Panc1 (cell line): ENCODE data around the gene PIK3R1.

ENCODE experiments used
- POLR2AphosphoS5 ChIP-seq: IDR thresholded peaks from 2 replicates; pipeline ENCODE4 v1.6.1; 2012; ENCODE audit warnings: mild to moderate bottlenecking, low read depth, low read length, moderate library complexity
- REST ChIP-seq, 2 experiments: IDR thresholded peaks; 2 replicates each; pipeline ENCODE4 v1.6.1; 2011 to 2012; ENCODE audit warnings: low read depth in 2 of 2, control low read depth in 1 of 2, low read length in 1 of 2, mild to moderate bottlenecking in 1 of 2, moderate library complexity in 1 of 2; ENCODE audit not compliant: insufficient read depth in 1 of 2
- SIN3A ChIP-seq: IDR thresholded peaks from 2 replicates; pipeline ENCODE4 v1.6.1; 2012; ENCODE audit warnings: low read depth, mild to moderate bottlenecking, low read length, moderate library complexity, borderline replicate concordance; ENCODE audit not compliant: insufficient read depth
- TCF7L2 ChIP-seq: IDR thresholded peaks from 2 replicates; pipeline ENCODE4 v1.6.1; 2011; ENCODE audit warnings: mild to moderate bottlenecking, low read depth, low read length, inconsistent platforms
- TF ChIP-seq, protein P1 (sequence below): fragments of 450-650 bp; IDR thresholded peaks from 2 replicates; pipeline ENCODE4 v1.5.1; 2017; ENCODE audit warnings: mild to moderate bottlenecking

DNA sequence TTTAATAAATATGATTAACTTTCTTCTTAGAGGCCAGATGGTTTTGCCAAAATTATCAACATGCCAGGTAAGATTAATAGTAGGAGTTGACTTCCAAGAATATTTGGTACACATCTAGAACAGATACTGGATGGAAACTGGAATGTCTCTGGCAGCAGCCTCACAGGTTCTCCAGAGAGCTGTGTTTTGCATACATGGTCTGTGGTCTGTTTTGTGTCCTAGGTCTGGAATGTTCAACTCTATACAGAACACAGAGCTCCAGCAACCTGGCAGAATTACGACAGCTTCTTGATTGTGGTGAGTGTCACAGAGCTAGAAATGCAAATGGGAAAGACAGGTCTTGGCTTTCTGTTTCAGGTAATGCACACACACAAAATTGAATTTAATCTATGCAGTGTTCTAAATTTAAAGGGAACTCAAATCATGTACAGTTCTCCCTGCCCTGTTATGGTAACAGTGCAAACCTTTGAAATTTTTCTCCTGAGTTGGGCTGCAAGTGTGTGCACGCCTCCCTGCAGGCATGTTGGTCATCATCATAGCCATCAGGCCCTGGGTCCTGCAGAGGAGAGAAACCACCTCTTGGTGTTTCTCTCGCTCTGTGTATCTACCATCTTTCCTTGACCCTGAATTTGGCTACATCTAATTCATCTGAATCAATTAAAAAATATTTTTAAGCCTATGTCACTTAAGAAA is 58.3 kb downstream of the PIK3R1 start:
- TF ChIP-seq, protein P1, sequence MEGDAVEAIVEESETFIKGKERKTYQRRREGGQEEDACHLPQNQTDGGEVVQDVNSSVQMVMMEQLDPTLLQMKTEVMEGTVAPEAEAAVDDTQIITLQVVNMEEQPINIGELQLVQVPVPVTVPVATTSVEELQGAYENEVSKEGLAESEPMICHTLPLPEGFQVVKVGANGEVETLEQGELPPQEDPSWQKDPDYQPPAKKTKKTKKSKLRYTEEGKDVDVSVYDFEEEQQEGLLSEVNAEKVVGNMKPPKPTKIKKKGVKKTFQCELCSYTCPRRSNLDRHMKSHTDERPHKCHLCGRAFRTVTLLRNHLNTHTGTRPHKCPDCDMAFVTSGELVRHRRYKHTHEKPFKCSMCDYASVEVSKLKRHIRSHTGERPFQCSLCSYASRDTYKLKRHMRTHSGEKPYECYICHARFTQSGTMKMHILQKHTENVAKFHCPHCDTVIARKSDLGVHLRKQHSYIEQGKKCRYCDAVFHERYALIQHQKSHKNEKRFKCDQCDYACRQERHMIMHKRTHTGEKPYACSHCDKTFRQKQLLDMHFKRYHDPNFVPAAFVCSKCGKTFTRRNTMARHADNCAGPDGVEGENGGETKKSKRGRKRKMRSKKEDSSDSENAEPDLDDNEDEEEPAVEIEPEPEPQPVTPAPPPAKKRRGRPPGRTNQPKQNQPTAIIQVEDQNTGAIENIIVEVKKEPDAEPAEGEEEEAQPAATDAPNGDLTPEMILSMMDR = no peak
- TF ChIP-seq POLR2AphosphoS5 (no peak), SIN3A (no peak), REST (IDR thresholded peaks at IDR 0.05; ENCODE audit: insufficient read depth in 1 of 2, low read depth in 2 of 2, low read length in 1 of 2) (no peak), TCF7L2 (no peak)
